PC-9 (cell line): ENCODE results near the gene GPR141. TPM values are rescaled to one million over a fixed set of nuclear protein-coding genes. Genes with fewer than 3 reads are reported as not detected.

Source experiments
- BruUV-seq: library from RNA; stranded (reverse); fragments of 400-500 nt; replicated peaks from 2 replicates; lab custom pipeline; 2021; lab: Mats Ljungman, UMichigan
- CTCF ChIA-PET: fragments of 300-600 bp; sonication (Branson Sonifier 250); formaldehyde crosslinking; loops from one replicate; lab custom pipeline; 2022; ENCODE audit warnings: antibody characterized with exemption; lab: Charles Lee
- POLR2A ChIA-PET: fragments of 300-600 bp; sonication (Branson Sonifier 250); formaldehyde crosslinking; loops from one replicate; lab custom pipeline; 2022; ENCODE audit warnings: antibody characterized with exemption; ENCODE audit not compliant: unreplicated experiment; lab: Charles Lee
- DNase-seq, 2 experiments: peaks; one replicate each; pipeline versions ENCODE4 v3.0.0 to v3.0.0-alpha.2; 2015 to 2022; ENCODE audit warnings: mixed read lengths in 1 of 2
- H2AFZ ChIP-seq: fragments of 200-600 bp; sonication (generic); 2 replicates; pipeline ENCODE4 v1.8.1; 2017; ENCODE audit warnings: antibody characterized with exemption
- H3F3A ChIP-seq: fragments of 200-600 bp; sonication (generic); 2 replicates; pipeline ENCODE4 v1.8.1; 2017; ENCODE audit warnings: antibody characterized with exemption, mild to moderate bottlenecking, low read depth; ENCODE audit not compliant: insufficient read depth
- H3K27ac ChIP-seq: fragments of 200-600 bp; sonication (generic); 2 replicates; pipeline ENCODE4 v1.6.1; 2016; ENCODE audit warnings: mixed run types
- H3K27me3 ChIP-seq: fragments of 200-600 bp; sonication (generic); 2 replicates; pipeline ENCODE4 v1.6.1; 2016; ENCODE audit warnings: low read depth, mixed run types; ENCODE audit not compliant: insufficient read depth
- H3K36me3 ChIP-seq: fragments of 200-600 bp; sonication (generic); 2 replicates; pipeline ENCODE4 v1.6.1; 2016; ENCODE audit warnings: low read depth, mixed run types
- H3K4me1 ChIP-seq: fragments of 200-600 bp; sonication (generic); replicated peaks from 2 replicates; pipeline ENCODE4 v1.6.1; 2016; ENCODE audit warnings: mixed run types; ENCODE audit not compliant: insufficient read depth
- H3K4me2 ChIP-seq: fragments of 200-600 bp; sonication (generic); 2 replicates; pipeline ENCODE4 v1.6.1; 2017; ENCODE audit warnings: mixed run types
- H3K4me3 ChIP-seq: fragments of 200-600 bp; sonication (generic); 2 replicates; pipeline ENCODE4 v1.6.1; 2016; ENCODE audit warnings: mixed run types
- H3K79me2 ChIP-seq: fragments of 200-600 bp; sonication (generic); 2 replicates; pipeline ENCODE4 v1.6.1; 2017; ENCODE audit warnings: low read depth, mixed run types
- H3K9me2 ChIP-seq: fragments of 200-600 bp; sonication (generic); 2 replicates; pipeline ENCODE4 v1.8.1; 2017; ENCODE audit warnings: mild to moderate bottlenecking; ENCODE audit not compliant: insufficient read depth
- H3K9me3 ChIP-seq: fragments of 200-600 bp; sonication (generic); 2 replicates; pipeline ENCODE4 v1.8.1; 2016; ENCODE audit warnings: low read depth; ENCODE audit not compliant: insufficient read depth
- H4K20me1 ChIP-seq: fragments of 200-600 bp; sonication (generic); 2 replicates; pipeline ENCODE4 v1.8.1; 2017; ENCODE audit not compliant: insufficient read depth
- EZH2 ChIP-seq: fragments of 200-600 bp; sonication (generic); IDR thresholded peaks from 2 replicates; pipeline ENCODE4 v1.8.0; 2017; ENCODE audit warnings: antibody characterized with exemption, low read depth
- intact Hi-C: fragments of 100-400 bp; cut with micrococcal nuclease; formaldehyde crosslinking; loops from one replicate; pipeline ENCODE4 v1.10.0; 2022; ENCODE audit not compliant: unreplicated experiment
- total RNA-seq: library from RNA; stranded (reverse); gene quantifications from 2 replicates; pipeline ENCODE4 v1.2.3, GENCODE V29; 2021
- TF ChIP-seq, protein P1 (sequence below): fragments of 200-600 bp; sonication (generic); conservative IDR thresholded peaks from 2 replicates; pipeline ENCODE4 v1.6.1; 2017; ENCODE audit warnings: mixed run types, antibody characterized with exemption, mild to moderate bottlenecking, moderate library complexity

GPR141 gene
- total RNA-seq, 1 experiment from 2014 or later: not detected

- H3K27me3 ChIP-seq: no peaks in the 10 kb centered on the region
- no peaks in the 10 kb centered on the region for H3K9me2 ChIP-seq
- DNase-seq: no peak
- H3K36me3 ChIP-seq: no peaks in the 10 kb centered on the region
- no peaks in the 10 kb centered on the region; the same call in 1 of the 2 replicates for H4K20me1 ChIP-seq
- TF ChIP-seq, protein P1, sequence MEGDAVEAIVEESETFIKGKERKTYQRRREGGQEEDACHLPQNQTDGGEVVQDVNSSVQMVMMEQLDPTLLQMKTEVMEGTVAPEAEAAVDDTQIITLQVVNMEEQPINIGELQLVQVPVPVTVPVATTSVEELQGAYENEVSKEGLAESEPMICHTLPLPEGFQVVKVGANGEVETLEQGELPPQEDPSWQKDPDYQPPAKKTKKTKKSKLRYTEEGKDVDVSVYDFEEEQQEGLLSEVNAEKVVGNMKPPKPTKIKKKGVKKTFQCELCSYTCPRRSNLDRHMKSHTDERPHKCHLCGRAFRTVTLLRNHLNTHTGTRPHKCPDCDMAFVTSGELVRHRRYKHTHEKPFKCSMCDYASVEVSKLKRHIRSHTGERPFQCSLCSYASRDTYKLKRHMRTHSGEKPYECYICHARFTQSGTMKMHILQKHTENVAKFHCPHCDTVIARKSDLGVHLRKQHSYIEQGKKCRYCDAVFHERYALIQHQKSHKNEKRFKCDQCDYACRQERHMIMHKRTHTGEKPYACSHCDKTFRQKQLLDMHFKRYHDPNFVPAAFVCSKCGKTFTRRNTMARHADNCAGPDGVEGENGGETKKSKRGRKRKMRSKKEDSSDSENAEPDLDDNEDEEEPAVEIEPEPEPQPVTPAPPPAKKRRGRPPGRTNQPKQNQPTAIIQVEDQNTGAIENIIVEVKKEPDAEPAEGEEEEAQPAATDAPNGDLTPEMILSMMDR: no peak
- TF ChIP-seq EZH2: no peak
- H3F3A ChIP-seq: no peaks in the 10 kb centered on the region
- H3K4me1 ChIP-seq: no peaks in the 10 kb centered on the region
- H3K4me2 ChIP-seq: no peak overlapping the region
- ChIA-PET POLR2A (no interaction called here), CTCF (no interaction called here)
- no peaks in the 10 kb centered on the region for H3K79me2 ChIP-seq
- intact Hi-C loops: no loop called here
- H3K4me3 ChIP-seq: no peak overlapping the region
- H3K27ac ChIP-seq: no peak overlapping the region
- BruUV-seq: no TSS peak
- no peak overlapping the region for H2AFZ ChIP-seq
- H3K9me3 ChIP-seq: no peaks in the 10 kb centered on the region
These were observed 7.8 kb upstream of the GPR141 start for GRCh38 chr7:37675749-37676148.

GRCh38 chr7:37684927-37685326 lies 1.4 kb downstream of the GPR141 start:
- CTCF ChIA-PET: no interaction called here
- no peaks in the 10 kb centered on the region for H4K20me1 ChIP-seq
- no peaks in the 10 kb centered on the region for H3K36me3 ChIP-seq
- H3K4me1 ChIP-seq: no peaks in the 10 kb centered on the region
- H3K9me2 ChIP-seq: no peaks in the 10 kb centered on the region
- H3K9me3 ChIP-seq: no peaks in the 10 kb centered on the region
- H3K79me2 ChIP-seq: no peaks in the 10 kb centered on the region
- H3K4me2 ChIP-seq: no peak overlapping the region
- no peak overlapping the region for H3K27ac ChIP-seq
- H2AFZ ChIP-seq: no peak overlapping the region
- H3K4me3 ChIP-seq: no peak overlapping the region
- intact Hi-C loops: no loop called here
- BruUV-seq: no TSS peak
- no peak for DNase-seq
- H3K27me3 ChIP-seq: no peaks in the 10 kb centered on the region
- no peaks in the 10 kb centered on the region for H3F3A ChIP-seq
- POLR2A ChIA-PET: no interaction called here
- no peak for TF ChIP-seq EZH2
- TF ChIP-seq, protein P1: no peak

DNA sequence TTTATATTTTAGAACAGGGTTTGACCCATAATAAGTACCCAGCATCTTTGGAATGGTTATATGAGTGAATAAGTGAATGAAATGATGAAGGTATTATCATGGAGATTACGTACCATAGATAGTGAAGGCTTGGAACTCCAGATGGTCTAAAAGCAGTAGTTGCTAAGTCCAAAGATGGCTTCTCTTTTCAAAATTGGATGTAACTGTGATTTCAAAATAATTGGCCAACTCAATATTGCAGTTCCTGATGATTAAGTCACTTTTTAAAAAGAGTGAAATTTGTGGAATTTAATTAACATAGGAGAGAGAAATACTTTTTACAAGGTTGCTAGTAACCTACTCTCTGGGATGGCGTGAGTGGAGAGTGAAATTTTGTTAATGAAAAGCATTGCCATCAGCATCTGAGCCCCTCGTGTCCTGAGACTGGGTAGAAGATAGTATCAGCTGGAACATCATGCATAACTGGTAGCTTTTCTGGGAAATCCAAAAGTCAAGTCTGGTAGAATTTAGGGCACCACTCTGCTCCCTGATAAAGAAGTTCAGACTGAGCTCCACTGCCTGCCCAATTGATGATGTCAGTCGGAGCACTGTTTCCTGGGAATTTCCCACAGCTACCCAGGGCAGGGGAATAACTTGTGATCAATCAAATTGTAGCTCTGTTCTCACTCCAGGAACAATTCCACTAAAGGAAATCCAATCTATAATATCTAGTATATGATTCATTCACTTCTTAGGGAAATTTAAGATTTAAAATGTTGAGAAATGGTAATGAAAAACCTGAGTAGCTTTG lies 3.2 kb downstream of the GPR141 start:
- no peaks in the 10 kb centered on the region for H3K27me3 ChIP-seq
- no peaks in the 10 kb centered on the region for H3K36me3 ChIP-seq
- H3F3A ChIP-seq: no peaks in the 10 kb centered on the region
- no peak overlapping the region for H2AFZ ChIP-seq
- no peak for DNase-seq
- BruUV-seq: no TSS peak
- no peaks in the 10 kb centered on the region for H3K9me2 ChIP-seq
- no peak overlapping the region for H3K4me3 ChIP-seq
- no peaks in the 10 kb centered on the region for H3K79me2 ChIP-seq
- no peak overlapping the region for H3K27ac ChIP-seq
- no peaks in the 10 kb centered on the region for H3K4me1 ChIP-seq
- H3K4me2 ChIP-seq: no peak overlapping the region
- CTCF ChIA-PET: no interaction called here
- no peaks in the 10 kb centered on the region for H4K20me1 ChIP-seq
- TF ChIP-seq, protein P1: no peak
- TF ChIP-seq EZH2: no peak
- intact Hi-C loops: no loop called here
- POLR2A ChIA-PET: no interaction called here
- H3K9me3 ChIP-seq: no peaks in the 10 kb centered on the region
